Measurements from ENCODE around the gene EMX1.
A peak's percentile ranks its signal among the peaks of the same experiment; 100 is the strongest.

EMX1 gene

GRCh38 chr2:72942293-72942692 is 25.0 kb downstream of the EMX1 start:
- H3K4me3 Mint-ChIP-seq = no peak overlapping the region
- DNase-seq (no peak), ATAC-seq (no peak)
- no peaks in the 10 kb centered on the region for H3K27me3 Mint-ChIP-seq
- H3K27ac Mint-ChIP-seq = peak overlapping the region in 1 of 2 donors; percentile 62
- no peaks in the 10 kb centered on the region for H3K4me1 Mint-ChIP-seq
- H3K9me3 Mint-ChIP-seq = no peaks in the 10 kb centered on the region

- DNase-seq (no peak), ATAC-seq (no peak)
- Mint-ChIP-seq H3K27me3 (no peaks in the 10 kb centered on the region), H3K9me3 (no peaks in the 10 kb centered on the region), H3K27ac (no peak overlapping the region), H3K4me1 (no peaks in the 10 kb centered on the region), H3K4me3 (no peak overlapping the region)
Measured at GRCh38 chr2:72942881-72943418, 25.6 kb downstream of the EMX1 start.

GRCh38 chr2:72943540-72944395 is 26.4 kb downstream of the EMX1 start:
- no peaks in the 10 kb centered on the region for H3K27me3 Mint-ChIP-seq
- ATAC-seq (no peak), DNase-seq (no peak)
- no peaks in the 10 kb centered on the region for H3K9me3 Mint-ChIP-seq
- no peaks in the 10 kb centered on the region for H3K4me1 Mint-ChIP-seq
- H3K4me3 Mint-ChIP-seq = no peak overlapping the region
- H3K27ac Mint-ChIP-seq = no peak overlapping the region

DNA sequence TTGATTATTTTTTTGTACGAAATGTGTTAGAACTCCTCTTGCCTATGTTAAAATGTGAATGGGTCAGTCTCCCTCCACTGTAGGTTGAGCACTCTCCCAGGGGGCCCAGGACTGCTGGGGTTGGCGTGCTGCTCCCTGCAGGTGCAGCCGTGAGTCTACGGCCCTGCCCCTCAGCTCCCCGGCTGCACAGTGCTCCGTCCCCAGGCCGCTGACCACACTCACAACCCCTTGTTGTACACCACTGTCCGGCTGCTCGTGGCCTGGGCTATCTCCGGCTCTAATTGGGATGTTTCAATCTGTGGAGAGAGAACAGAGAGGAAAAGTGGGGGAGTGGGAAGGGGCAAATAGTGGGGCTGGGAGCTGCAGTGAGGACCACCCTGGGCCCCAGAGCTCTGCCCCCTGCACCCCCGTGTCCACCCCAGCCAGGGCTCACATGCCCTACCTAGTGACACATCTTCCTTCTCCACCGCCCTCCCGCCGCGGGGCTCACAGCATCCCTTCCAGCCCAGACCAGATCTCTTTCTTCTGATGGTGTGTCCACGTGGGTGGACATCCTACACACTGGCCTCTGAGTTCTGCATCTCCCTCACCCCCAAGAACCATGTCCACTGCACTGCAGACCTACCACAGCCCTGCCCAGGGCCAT is 27.6 kb downstream of the EMX1 start:
- ATAC-seq (no peak), DNase-seq (no peak)
- H3K27me3 Mint-ChIP-seq = no peaks in the 10 kb centered on the region
- H3K4me1 Mint-ChIP-seq = no peaks in the 10 kb centered on the region
- no peak overlapping the region for H3K4me3 Mint-ChIP-seq
- peak overlapping the region in 1 of 2 donors; percentile 2 for H3K27ac Mint-ChIP-seq
- H3K9me3 Mint-ChIP-seq = no peaks in the 10 kb centered on the region

- Mint-ChIP-seq H3K27me3 (no peaks in the 10 kb centered on the region), H3K9me3 (no peaks in the 10 kb centered on the region), H3K4me1 (no peaks in the 10 kb centered on the region), H3K27ac (peak overlapping the region in 1 of 2 donors; percentile 2), H3K4me3 (no peak overlapping the region)
- ATAC-seq (no peak), DNase-seq (no peak)
Measured at GRCh38 chr2:72945450-72946019, 28.2 kb downstream of the EMX1 start.

DNA sequence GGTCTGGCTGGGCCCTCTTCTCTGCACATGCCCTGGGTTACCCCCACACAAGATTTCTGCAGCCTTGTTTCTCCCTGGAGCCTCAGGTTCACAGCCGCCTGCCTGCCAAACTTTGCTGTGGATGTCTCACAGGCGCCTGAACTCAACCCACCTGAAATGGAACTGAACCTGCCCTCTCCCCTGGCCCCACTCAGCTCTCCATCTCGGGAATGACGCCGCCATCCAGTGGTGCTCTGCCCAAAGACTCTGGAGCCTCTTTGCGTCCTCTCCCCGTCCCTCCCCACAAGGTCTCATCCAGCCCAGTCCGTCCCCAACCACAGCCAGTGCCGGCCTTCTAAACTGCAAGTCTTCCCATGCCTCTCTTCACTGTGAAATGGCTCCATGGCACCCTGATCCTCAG is 29.1 kb downstream of the EMX1 start:
- ATAC-seq (no peak), DNase-seq (no peak)
- no peaks in the 10 kb centered on the region for H3K9me3 Mint-ChIP-seq
- H3K27ac Mint-ChIP-seq = no peak overlapping the region
- H3K4me1 Mint-ChIP-seq = no peaks in the 10 kb centered on the region
- H3K4me3 Mint-ChIP-seq = no peak overlapping the region
- H3K27me3 Mint-ChIP-seq = no peaks in the 10 kb centered on the region

DNA sequence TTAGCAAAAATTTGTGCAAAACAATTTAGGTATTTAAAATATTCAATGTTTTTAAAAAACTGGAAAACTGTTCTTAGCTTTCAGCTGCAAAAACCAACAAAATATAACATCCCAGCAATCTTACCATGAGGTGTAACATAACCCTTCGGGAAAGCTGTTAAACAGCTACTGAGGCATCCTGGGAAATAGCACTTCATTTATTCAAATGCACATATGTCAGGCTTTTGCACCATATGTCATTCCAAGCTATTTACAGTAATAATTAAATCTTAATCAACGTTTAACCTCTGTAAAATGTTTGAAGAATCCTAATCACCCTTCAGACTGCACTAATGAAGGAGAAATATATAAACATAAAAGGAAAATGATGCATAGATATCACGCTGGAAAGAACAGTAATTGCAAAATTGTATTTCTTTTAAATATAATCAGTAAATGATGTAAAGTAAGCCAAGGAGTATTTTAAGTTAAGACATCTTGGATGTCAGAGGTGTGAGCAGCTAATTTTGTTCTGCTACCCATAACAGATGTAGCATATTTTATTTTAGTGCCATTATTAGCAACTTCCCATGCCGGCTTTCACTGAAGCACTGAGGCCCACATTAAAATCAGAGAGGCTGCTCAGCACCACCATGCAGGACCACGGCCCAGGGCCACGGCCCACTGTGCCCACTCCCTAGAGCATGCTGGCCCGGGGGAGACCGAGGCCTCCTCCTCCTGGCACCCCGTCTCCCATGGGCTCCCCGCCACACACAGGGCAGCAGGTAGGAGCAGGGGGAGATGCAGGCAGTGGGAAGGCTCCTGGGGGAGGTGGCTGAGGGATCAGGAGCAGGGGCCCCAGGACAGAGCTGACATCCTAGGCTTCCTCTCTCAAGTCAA is 30.9 kb downstream of the EMX1 start:
- ATAC-seq = no peak
- no peak overlapping the region for H3K4me3 Mint-ChIP-seq
- DNase-seq = no peak
- no peaks in the 10 kb centered on the region for H3K9me3 Mint-ChIP-seq
- no peaks in the 10 kb centered on the region for H3K27me3 Mint-ChIP-seq
- peak overlapping the region in 1 of 2 donors; percentile 28 for H3K27ac Mint-ChIP-seq
- H3K4me1 Mint-ChIP-seq = peaks cover 8% of the 10 kb centered on the region

DNA sequence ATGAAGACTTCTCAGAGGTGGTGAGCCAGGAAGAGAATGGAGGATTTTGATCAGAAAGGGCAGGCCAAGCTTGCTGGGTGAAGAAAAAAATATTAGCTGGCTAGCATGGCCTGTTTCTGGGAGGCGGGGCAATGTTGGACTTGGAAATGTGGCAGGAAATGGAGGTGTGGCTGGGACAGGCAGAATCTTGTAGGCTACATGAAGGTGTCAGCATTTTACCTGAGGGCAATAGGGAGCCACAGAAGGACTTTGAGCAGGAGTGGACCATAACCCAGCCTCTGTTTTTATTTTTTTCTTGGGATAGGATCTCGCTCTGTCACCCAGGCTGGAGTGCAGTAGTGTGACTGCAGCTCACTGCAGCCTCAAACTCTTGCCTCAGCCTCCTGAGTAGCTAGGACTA is 31.7 kb downstream of the EMX1 start:
- Mint-ChIP-seq H3K9me3 (no peaks in the 10 kb centered on the region), H3K4me1 (peaks cover 17% of the 10 kb centered on the region), H3K4me3 (no peak overlapping the region), H3K27me3 (no peaks in the 10 kb centered on the region), H3K27ac (peak overlapping the region in 1 of 2 donors; percentile 28)
- ATAC-seq (no peak), DNase-seq (no peak)

GRCh38 chr2:72949642-72950041 is 32.3 kb downstream of the EMX1 start:
- DNase-seq (no peak), ATAC-seq (no peak)
- Mint-ChIP-seq H3K4me3 (no peak overlapping the region), H3K4me1 (peaks cover 23% of the 10 kb centered on the region), H3K27me3 (no peaks in the 10 kb centered on the region), H3K9me3 (no peaks in the 10 kb centered on the region), H3K27ac (peak overlapping the region in 1 of 2 donors; percentile 69)

DNA sequence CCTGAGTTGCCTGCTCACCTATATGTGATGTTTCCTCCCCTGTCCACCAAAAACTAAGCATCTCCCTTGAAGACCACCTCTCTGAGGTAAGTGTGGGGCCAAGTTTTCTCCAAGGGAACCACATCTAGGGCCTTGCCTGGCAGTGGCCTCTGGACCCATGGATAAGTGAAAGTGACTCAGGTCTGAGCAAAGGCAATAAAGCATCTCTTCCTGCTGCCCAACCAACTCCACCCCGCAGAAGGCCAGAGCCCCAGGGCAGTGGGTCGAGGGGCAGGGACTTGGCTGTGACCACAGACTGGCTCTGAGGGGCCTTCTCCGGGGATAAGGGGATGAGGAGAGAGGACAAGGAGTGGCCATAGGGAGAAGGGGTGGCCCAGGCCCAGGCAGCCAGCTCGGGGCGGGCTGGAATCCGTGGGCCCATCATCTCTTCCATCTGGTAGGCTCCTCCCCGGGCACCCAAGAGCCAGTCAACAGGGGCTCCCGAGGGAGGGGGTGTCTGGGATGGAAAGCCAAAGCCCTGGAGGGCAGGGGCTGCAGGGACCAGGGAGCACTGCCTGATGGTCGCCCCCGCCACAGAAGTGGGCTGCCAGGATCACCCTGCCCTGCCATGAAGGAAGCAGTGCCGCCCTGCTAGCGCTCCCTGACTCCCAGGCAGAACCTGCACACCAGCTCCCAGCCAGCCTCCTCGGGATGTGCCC is 33.4 kb downstream of the EMX1 start:
- Mint-ChIP-seq H3K27ac (peak overlapping the region in 1 of 2 donors; percentile 35), H3K4me3 (no peak overlapping the region), H3K9me3 (no peaks in the 10 kb centered on the region), H3K27me3 (no peaks in the 10 kb centered on the region), H3K4me1 (peaks cover 24% of the 10 kb centered on the region)
- DNase-seq (no peak), ATAC-seq (no peak)

DNA sequence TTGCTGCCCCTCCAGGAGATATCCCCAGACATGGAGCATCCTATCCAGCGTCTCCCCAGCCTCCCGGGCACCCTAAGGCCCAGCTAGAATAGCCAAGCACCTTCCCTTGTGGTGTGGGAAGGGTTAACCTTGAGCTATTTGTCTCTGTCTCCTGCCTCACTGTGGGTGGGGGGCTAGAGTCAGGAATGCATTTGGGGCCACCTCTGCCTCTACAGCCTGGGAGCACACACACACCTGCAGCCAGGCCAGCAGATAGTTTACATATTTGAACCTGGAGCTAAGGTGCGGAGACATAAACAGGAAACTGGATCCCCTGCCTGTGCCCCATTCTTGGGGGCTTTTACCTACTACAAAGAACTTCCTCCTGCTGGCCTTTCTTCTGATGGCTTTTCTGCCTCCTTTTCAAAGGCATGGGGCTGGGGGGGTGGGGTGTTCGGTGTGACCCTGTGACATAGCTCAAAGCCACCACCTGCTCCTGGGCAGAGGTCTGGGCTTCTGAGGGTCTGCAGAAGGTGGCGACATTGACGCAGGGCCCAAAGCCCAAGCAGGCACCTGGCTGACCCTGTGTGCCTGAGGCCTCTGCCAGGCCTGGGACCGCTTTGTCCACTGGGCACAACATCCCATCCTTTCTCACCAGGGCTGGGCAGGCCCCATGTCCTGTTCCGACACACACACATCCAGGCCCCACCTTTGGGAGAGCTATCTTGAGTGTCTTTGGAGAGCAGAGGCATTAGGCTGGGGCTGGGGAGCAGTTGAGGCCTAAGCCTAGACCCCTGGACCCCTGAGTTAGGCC is 34.2 kb downstream of the EMX1 start:
- no peak for DNase-seq
- ATAC-seq = no peak
- peak overlapping the region in 1 of 2 donors; percentile 16 for H3K27ac Mint-ChIP-seq
- H3K4me1 Mint-ChIP-seq = peaks cover 24% of the 10 kb centered on the region
- no peaks in the 10 kb centered on the region for H3K9me3 Mint-ChIP-seq
- H3K4me3 Mint-ChIP-seq = no peak overlapping the region
- H3K27me3 Mint-ChIP-seq = no peaks in the 10 kb centered on the region

DNA sequence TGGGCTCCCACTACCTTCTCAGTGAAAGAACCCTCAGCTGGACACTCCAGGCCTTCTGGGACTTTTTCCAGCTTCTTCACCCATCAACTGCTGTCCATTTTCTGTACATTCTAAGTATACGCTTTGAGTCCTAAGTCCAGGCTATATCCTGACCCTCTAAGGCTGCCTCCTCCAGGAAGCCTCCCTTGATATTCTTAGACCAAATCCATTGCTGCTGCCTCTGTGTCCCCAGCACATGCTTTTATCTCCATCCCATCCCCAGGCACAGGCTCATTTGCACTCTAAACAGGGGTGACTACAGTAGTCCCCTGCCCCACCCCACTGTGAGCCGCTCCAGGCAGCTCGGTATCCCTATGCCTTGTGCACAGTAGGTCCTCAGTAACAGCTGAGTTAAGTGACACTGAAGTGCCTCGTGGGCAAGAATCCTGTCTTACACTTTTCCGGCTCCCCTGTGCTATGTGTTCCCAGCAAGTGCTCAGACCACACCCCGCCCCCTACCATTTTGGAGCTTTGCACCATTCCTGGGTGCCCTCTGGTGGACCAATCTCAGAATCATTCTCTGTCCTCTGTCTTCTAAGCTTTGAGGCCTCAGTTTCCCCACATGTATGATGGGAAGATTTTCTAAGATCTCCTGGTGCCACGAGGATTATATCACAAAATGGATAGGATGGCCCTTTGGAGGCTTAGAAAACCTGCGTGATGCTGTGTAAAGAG is 34.9 kb downstream of the EMX1 start:
- Mint-ChIP-seq H3K4me1 (peaks cover 24% of the 10 kb centered on the region), H3K27ac (peak overlapping the region in 1 of 2 donors; percentile 92), H3K27me3 (no peaks in the 10 kb centered on the region), H3K4me3 (no peak overlapping the region), H3K9me3 (no peaks in the 10 kb centered on the region)
- DNase-seq (no peak), ATAC-seq (no peak)

GRCh38 chr2:72952961-72953360 is 35.6 kb downstream of the EMX1 start:
- Mint-ChIP-seq H3K4me1 (peaks cover 24% of the 10 kb centered on the region), H3K9me3 (no peaks in the 10 kb centered on the region), H3K27me3 (no peaks in the 10 kb centered on the region), H3K27ac (no peak overlapping the region), H3K4me3 (no peak overlapping the region)
- no peak for DNase-seq
- no peak for ATAC-seq

All from stimulated activated naive CD8-positive, alpha-beta T cell treated with anti-CD3 and anti-CD28 coated beads, Interleukin-15, amount 100 ng/mL, for 72 hours (primary cell).